Testis (tissue), 2 donors: Measurements from ENCODE around the gene CPVL.

Experiments used
- POLR2A ChIP-seq: fragments of 450-650 bp; IDR thresholded peaks from one replicate; pipeline ENCODE4 v1.6.1; 2017; ENCODE audit warnings: antibody characterized with exemption, mild to moderate bottlenecking, moderate library complexity
- TF ChIP-seq, protein P1 (sequence below), 3 experiments: fragments of 450-650 bp in 2 of 3; fragments of 200-600 bp in 1 of 3; sonication (generic) in 1 of 3; IDR thresholded peaks; one replicate each; pipeline ENCODE4 v1.5.1; 2016 to 2019; ENCODE audit warnings: antibody characterized with exemption in 3 of 3, mild to moderate bottlenecking in 2 of 3, moderate library complexity in 1 of 3

DNA sequence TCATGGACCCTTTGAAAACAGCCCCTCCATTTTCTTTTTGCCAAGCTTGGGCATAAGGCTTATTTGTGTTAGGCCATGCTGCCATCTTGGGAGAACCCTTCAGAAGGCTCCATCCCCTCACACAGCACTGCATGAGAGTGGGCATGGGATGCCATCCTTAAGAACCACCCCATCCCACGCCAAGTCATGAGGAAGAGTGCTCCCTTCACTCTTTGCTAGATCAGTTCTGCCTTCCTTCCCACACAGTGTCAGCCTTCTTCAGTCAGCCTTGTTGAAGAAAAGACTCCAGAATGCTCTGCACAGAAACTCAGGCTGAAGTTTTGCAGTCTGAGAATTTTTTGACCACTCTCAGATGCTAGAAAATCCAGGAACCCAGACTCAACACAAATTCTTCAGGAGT lies 32.8 kb upstream of the CPVL start:
- no peak for TF ChIP-seq POLR2A
- TF ChIP-seq, protein P1, sequence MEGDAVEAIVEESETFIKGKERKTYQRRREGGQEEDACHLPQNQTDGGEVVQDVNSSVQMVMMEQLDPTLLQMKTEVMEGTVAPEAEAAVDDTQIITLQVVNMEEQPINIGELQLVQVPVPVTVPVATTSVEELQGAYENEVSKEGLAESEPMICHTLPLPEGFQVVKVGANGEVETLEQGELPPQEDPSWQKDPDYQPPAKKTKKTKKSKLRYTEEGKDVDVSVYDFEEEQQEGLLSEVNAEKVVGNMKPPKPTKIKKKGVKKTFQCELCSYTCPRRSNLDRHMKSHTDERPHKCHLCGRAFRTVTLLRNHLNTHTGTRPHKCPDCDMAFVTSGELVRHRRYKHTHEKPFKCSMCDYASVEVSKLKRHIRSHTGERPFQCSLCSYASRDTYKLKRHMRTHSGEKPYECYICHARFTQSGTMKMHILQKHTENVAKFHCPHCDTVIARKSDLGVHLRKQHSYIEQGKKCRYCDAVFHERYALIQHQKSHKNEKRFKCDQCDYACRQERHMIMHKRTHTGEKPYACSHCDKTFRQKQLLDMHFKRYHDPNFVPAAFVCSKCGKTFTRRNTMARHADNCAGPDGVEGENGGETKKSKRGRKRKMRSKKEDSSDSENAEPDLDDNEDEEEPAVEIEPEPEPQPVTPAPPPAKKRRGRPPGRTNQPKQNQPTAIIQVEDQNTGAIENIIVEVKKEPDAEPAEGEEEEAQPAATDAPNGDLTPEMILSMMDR (IDR thresholded peaks at IDR 0.05): no peak
